Cardiac fibroblast (primary cell): Measurements from ENCODE around the gene LMOD3.

ENCODE experiments used
- DNase-seq, 2 donors: peaks; one replicate each; pipeline versions ENCODE4 v3.0.0 to v3.0.0-alpha.2; 2010; ENCODE audit warnings: low read depth in 2 of 2
- H3K4me3 ChIP-seq, 2 donors: replicated peaks in 1 of 2; 1 replicate in 1 of 2; 2 replicates in 1 of 2; pipeline ENCODE4 v1.5.1; 2011; ENCODE audit warnings: low read depth in 2 of 2, low read length in 2 of 2, mild to moderate bottlenecking in 2 of 2, moderate library complexity in 1 of 2
- CTCF ChIP-seq: IDR thresholded peaks from one replicate; pipeline ENCODE4 v1.5.1; 2011; ENCODE audit warnings: low read depth, mild to moderate bottlenecking, low read length, inconsistent platforms

LMOD3 gene

GRCh38 chr3:69122403-69122802, at the start of gene LMOD3:
TSS of gene LMOD3 (minus strand) at chr3:69122595. CDS start at chr3:69122386, 209 bp downstream.
- DNase-seq: no peak
- no peak within 1 kb of the TSS for H3K4me3 ChIP-seq

GRCh38 chr3:69172058-69172457, 49.7 kb upstream of the LMOD3 start:
- H3K4me3 ChIP-seq: no peak overlapping the region
- no peak for TF ChIP-seq CTCF
- no peak for DNase-seq

More at GRCh38 chr3:69122403-69122802, at the start of gene LMOD3:
- TF ChIP-seq CTCF: no peak

DNA sequence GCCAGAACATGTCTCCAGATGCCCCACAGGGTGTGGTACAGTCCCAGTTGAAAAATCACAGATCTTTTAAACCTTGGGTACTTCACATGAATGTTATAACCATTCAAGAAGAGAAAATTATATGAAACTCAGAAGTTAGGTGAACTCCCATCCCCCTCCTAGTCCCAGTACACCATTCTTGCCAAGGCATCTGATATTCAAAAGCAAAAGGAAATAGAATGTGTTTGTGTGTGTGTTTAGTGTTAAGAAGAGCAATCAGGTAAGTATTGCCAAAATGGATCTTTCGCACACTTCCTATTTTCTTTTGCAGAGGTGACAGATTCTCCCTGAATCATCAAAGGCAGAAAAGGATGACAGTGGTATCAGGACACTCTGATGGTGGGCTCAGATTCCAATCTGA, 44.1 kb upstream of the LMOD3 start:
- TF ChIP-seq CTCF: no peak
- no peak overlapping the region for H3K4me3 ChIP-seq
- no peak for DNase-seq

DNA sequence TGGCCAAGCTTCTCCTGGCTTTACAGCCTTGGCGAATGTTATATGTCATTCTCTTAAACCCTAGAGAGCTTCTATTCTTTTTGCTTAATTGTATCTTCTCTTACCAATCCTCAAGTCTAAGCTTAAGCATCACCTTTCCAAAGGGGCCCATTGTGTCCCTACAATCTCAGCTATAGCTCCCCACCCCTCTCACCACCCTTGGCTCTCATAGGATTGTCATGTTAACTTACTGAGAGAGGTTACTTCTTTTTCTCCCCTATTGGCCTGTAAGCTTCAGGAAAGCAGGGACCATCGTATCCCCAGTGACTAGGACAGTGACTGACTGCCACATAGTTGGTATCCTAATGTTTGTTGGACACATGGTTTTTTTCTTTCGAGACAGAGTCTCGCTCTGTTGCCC, 43.3 kb upstream of the LMOD3 start:
- no peak overlapping the region for H3K4me3 ChIP-seq
- DNase-seq: no peak
- no peak for TF ChIP-seq CTCF

GRCh38 chr3:69164296-69164695, 41.9 kb upstream of the LMOD3 start:
- TF ChIP-seq CTCF: no peak
- no peak overlapping the region for H3K4me3 ChIP-seq
- DNase-seq: no peak

GRCh38 chr3:69162308-69162980, 40.0 kb upstream of the LMOD3 start:
- H3K4me3 ChIP-seq: no peak overlapping the region
- DNase-seq: no peak
- TF ChIP-seq CTCF: no peak
